ENCODE results near the gene ARSI. TPM values are rescaled to one million over a fixed set of nuclear protein-coding genes. Genes with fewer than 3 reads are reported as not detected.

ARSI gene
- total RNA-seq, 4 donors from 2014 or later = 0.17 to 1.5 (median 0.43) TPM

- no peak for TF ChIP-seq CTCF (IDR thresholded peaks at IDR 0.05; ENCODE audit: low read depth)
These were observed 11.4 kb upstream of the ARSI start for GRCh38 chr5:150313921-150314716.

- no peak for TF ChIP-seq CTCF (IDR thresholded peaks at IDR 0.05; ENCODE audit: low read depth)
These were observed 10.8 kb upstream of the ARSI start for GRCh38 chr5:150313501-150313900.

- no peak for TF ChIP-seq CTCF (IDR thresholded peaks at IDR 0.05; ENCODE audit: low read depth)
These were observed 9.8 kb upstream of the ARSI start for GRCh38 chr5:150312518-150312917.

GRCh38 chr5:150311015-150311692, 8.4 kb upstream of the ARSI start:
- TF ChIP-seq CTCF (IDR thresholded peaks at IDR 0.05; ENCODE audit: low read depth) = no peak

- TF ChIP-seq CTCF (IDR thresholded peaks at IDR 0.05; ENCODE audit: low read depth) = no peak
These were observed 7.5 kb upstream of the ARSI start for GRCh38 chr5:150310246-150310645.

- no peak for TF ChIP-seq CTCF (IDR thresholded peaks at IDR 0.05; ENCODE audit: low read depth)
These were observed 7.2 kb upstream of the ARSI start for GRCh38 chr5:150309886-150310239.

- TF ChIP-seq CTCF (IDR thresholded peaks at IDR 0.05; ENCODE audit: low read depth) = no peak
These were observed 6.6 kb upstream of the ARSI start for GRCh38 chr5:150309101-150309885.
